GF-D8 (cell line): ENCODE results near the gene HOXC9.

ENCODE experiments used
- DNase-seq: peaks from one replicate; lab custom pipeline; 2025; lab: John Stamatoyannopoulos, UW

Gene HOXC9

DNA sequence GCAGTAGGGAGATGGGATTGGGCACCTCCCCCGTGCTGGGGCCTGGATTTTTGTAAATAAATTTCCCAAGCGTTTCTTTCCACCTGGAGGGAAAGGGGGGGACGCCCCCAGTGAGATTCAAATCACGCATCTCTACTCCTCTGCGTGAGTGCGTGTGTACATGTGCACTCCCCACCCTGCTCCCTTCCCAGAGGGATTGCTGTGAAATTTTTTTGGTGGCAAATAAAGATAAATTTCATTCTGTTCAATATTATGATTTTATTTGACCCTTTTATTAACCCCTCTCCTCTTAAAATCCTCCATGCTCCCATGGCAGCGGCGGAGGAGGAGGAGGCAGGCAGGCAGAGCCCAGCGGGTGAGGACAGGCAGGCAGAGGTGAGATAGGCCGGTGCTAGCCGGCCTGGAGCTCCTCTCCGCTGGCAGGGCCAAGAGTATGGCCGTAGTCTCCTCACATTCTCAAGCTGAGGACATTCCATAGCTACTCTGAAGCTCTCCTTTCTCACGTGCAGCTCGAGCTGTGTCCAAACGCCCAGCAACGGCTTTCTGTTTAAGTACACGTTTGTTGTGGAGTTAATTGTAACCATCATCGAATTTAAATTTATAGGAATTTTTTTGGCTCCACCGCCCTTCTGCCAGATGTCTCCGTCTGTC, 23.7 kb upstream of the HOXC9 start:
- DNase-seq = no peak

DNA sequence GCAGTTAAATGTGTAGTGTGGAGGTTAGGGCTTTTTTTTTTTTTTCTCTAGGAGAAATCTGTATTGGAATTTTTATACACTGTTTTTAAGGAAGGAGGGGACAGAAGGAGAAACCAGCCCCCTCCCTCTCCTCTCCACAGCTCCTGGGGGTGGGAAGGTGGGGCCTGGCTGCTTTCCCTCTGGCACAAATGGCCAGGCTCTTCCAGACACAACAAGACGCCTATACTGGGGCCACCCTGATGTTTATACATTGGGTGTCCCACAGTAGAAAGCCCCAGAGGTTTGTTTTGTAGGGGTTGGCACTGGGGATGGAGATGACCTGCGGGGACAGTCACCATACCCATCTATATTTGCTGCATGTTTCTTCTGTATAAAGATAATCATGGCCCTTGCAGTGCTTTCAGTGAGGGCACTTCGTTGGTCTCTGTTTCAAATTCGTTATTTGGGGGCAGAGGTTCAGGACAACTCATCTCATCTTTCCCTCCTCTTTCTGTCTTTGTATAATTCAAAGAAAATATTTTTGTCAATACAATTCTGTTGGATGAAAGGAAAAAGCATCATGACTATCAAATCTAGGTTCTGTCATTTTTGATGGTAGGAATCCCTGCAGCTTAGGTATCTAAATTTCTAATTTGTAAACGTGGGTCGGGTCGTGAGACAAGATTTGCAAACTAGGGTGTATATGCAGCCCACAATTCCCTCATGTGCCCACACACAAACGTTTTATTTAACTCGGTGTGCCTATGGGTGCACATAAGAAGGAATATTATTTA, 23.0 kb upstream of the HOXC9 start:
- no peak for DNase-seq

DNA sequence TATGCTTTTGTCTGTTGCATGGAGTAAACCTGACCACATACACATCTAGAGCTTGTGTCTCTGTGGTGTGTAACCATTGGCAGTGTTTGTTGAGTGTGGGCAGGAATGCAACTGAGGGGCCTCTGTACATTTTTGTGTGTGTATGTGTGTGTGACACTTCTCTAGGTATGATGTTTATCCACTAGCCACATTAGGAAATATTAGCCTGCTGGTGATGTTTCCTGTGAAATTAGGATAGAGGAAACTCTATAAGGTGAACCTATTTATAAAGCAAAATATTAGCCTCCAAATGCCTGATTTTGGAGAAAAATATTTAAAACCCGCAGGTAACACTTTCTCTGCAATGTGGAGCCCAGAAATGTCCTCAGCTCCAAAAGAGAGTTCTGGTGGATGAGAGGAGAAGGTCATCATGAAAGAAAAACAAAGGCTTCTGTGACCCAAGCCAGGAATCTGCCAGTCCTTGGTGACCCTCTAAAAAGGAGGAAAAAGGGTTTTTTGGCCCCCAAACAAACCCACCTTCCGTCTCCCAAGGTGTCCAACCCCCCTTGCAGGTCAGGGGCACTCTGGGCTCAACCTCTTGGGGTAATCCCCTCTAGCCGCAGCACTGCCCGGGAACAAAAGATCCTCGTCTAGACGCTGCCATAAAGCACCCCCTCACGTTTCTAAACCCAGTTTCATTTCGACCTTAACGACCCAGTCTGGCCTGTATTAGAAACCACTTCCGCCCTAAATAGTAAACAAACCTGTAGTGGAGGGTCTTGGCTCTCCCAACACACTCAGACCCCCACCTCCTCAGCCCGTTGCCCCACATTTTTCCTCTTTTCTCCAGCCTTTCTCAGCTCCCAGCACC, 22.1 kb upstream of the HOXC9 start:
- no peak for DNase-seq

DNA sequence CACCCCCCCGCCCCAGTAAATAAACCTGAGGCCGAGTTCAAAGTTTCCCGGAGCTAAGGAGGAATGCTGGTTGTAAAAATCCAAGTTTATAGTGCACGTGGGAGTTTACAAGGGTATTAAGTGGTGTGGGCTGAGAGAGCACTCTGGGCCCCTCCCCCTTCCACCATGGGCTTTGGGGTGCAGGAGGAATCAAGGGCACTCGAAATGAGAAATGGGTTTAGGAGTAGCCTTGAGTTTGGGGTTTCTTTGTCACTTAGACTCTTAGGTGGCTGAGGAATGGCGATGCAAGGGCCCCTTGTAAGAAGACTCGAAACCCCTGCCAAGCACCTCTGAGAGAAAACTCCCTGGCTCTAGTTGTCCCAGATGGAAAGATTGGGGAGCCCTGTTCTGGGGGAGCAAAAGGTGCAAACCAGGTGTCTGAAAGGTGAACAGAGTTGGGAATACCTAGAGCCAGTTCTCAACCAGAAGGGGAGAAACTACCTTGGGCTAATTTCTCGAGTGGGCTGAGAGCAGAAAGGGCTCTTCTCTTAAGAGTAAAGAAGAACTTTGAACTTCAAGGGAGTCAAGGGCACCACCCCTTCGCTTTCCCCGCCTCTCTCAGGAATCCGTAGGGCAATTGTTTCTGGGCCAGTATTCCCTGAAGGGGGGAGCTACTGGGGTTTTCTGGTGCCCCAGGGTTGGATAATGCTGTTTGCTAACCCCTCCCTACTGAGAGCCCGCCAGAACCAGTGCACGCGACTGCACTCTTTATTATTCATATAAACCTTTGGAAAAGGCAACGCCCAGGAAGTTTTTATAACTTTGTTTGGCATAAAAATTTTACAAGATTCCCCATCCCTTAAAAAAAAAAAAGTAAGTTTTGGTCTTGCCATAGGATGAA, 21.2 kb upstream of the HOXC9 start:
- DNase-seq = no peak

DNA sequence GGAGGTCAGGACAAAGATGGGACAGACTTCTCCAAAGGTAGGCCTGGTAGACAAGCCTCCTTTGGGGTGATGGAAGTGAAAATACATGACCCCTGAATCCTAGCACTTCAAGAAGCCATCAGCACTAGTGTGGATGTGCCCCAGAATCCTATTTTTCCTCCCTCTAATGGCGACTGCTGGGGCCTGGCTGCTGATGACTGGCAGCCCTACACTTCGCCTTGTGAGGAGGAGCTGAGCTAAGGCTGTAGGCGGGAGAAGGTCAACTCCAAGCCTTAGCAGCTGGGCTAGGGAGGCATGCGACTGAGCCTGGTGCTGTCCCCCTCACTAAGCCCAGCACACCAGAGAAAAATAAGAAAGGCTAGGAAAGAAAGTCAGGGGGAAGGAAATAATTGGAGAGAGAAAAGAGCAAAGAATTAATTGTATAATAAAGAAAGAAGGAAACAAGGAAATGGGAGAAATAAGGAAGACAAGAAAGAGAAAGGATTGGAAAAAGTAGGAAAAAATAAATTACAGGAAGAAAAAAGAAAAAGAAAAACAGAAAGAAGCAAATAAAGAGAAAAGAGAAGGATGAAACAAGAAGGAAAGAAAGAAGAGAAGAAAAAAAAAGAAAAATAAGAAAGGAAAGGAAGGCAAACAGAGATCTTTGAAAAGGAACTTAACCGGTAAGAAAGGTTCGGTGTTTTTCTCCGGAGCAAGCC, 19.7 kb upstream of the HOXC9 start:
- no peak for DNase-seq

DNA sequence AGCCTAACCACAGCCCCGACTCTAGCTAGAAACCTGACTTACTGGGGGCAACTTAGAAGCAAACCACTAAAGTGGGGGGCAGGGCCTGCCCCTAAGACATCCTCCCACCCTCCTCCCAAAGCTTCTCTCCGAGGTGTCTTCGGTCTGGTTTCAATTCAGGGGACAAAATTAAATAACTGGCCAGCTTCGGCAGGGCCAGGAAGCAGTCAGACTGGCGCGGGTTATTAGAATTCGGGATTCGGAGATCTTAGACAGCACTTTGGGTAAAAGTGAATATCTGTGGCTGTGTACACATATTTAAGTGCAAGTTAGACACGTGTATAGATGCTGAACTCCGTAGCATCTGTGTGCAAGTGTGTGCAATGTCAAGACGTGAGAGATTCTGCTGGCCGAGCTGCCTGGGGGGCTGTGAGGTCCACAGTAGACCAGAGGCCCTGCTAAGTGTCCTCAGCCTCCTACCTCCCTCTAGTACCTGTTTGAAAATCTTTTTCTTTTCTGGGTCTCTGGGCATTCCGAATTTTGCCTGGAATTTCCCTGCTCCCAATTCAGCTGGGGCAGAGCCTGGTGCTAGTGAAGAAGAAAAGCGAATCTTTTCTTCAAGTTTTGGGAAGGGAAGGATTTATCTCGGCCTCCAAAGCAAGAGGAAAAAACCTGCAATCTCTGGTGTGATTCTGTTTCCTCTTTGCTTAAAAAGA, 19.0 kb upstream of the HOXC9 start:
- DNase-seq = no peak

- no peak for DNase-seq
These were observed 18.1 kb upstream of the HOXC9 start for GRCh38 chr12:53981634-53982565.

GRCh38 chr12:53982648-53983567, 17.1 kb upstream of the HOXC9 start:
- DNase-seq = no peak

- DNase-seq = no peak
These were observed 16.4 kb upstream of the HOXC9 start for GRCh38 chr12:53983568-53983949.

GRCh38 chr12:53983950-53984572, 15.9 kb upstream of the HOXC9 start:
- no peak for DNase-seq

DNA sequence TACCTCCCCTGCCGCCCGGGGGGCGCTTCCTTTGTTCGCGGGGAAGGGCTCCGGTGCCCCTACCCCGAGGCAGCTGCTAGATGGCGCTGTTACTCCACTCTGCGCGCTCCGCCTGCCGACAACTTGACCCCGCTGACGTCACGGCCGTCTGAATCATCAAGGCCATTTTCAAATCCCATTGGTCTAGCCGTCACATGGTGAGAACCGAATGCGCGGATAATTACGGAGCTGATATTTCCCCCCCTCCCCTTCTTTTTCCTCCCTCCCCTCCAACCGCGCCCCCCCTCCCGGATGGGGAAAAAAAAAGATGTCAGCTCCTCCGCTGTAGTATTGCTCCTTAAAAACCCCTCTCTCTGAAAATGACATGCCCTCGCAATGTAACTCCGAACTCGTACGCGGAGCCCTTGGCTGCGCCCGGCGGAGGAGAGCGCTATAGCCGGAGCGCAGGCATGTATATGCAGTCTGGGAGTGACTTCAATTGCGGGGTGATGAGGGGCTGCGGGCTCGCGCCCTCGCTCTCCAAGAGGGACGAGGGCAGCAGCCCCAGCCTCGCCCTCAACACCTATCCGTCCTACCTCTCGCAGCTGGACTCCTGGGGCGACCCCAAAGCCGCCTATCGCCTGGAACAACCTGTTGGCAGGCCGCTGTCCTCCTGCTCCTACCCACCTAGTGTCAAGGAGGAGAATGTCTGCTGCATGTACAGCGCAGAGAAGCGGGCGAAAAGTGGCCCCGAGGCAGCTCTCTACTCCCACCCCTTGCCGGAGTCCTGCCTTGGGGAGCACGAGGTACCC, 14.9 kb upstream of the HOXC9 start, which contains the start of gene HOXC10:
HOXC10 (plus strand) TSS at position 246 of the 791 bp plus-strand sequence; CDS start at position 360, 114 bp downstream.
- DNase-seq = no peak

DNA sequence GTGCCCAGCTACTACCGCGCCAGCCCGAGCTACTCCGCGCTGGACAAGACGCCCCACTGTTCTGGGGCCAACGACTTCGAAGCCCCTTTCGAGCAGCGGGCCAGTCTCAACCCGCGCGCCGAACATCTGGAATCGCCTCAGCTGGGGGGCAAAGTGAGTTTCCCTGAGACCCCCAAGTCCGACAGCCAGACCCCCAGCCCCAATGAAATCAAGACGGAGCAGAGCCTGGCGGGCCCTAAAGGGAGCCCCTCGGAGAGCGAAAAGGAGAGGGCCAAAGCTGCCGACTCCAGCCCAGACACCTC, 14.3 kb upstream of the HOXC9 start:
- no peak for DNase-seq

- DNase-seq = no peak
These were observed 13.8 kb upstream of the HOXC9 start for GRCh38 chr12:53985994-53986685.

GRCh38 chr12:53986686-53987483, 13.1 kb upstream of the HOXC9 start:
- DNase-seq = no peak

DNA sequence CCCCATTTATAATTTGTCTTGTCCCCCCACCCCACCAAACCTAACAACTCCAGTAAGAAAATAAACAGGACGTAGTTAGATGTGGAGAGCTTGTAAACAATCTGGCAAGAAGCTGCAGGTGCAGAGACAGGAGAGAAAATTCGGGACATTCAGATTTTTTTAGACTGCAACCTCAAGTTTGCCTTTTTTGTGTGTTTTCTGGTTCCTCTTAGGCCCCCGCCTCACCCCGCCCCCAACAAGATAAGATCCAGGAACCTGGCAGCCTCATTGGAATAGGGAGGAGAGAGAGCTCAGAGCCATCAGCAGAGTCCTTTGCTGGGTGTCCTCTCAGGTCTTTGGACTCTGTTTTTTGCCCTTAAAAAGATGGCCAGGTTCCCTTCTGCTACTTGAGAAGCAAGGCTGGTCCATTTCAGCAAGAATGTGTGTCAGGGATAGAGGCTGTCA, 12.2 kb upstream of the HOXC9 start:
- no peak for DNase-seq
